C4-2B (cell line): ENCODE data around the gene XBP1.

Experiments used
- CTCF ChIP-seq: fragments of 450-650 bp; conservative IDR thresholded peaks from 2 replicates; pipeline ENCODE4 v1.5.1; 2017; ENCODE audit warnings: mild to moderate bottlenecking
- ZFX ChIP-seq: fragments of 450-650 bp; IDR thresholded peaks from 2 replicates; pipeline ENCODE4 v1.6.1; 2017

DNA sequence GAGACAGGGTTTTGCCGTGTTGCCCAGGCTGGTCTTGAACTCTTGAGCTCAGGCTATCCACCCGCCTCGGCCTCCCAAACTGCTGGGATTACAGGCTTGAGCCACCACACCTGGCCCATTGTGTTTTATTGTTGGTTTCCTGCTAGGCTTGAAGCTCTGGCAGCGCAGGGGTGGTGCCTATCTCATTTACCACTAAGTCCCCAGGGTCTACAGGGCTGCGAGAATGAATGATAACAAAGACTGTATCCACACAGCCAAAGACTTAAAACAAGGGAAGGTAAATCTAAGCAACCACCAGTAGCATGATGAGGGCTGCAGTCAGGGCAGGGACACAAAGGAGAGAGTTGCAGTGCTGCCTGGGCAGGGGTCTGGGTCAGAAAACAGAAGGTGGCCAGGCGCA, 37.3 kb upstream of the XBP1 start:
- TF ChIP-seq CTCF: no peak
- TF ChIP-seq ZFX: no peak
